Posterior cingulate gyrus (tissue), 11 donors: ENCODE data around the gene LUZP2.

Experiments
- DNase-seq, 10 donors: peaks; one replicate each; pipeline versions ENCODE4 v3.0.0 to v3.0.0-alpha.2; 2020 to 2021; ENCODE audit warnings: mixed read lengths in 3 of 10
- intact Hi-C: fragments of 100-400 bp; cut with DNase I; formaldehyde crosslinking; loops from one replicate; pipeline ENCODE4 v1.15.1; 2023

The LUZP2 gene

GRCh38 chr11:24625975-24626374 lies 129.1 kb downstream of the LUZP2 start:
- no peak for DNase-seq
- intact Hi-C loops: no loop called here

GRCh38 chr11:24628224-24628776 lies 131.4 kb downstream of the LUZP2 start:
- DNase-seq: no peak
- intact Hi-C loops: no loop called here

- no peak for DNase-seq
- intact Hi-C loops: no loop called here
Observed at GRCh38 chr11:24634606-24635160, 137.8 kb downstream of the LUZP2 start.

- no peak for DNase-seq
- intact Hi-C loops: no loop called here
Observed at GRCh38 chr11:24635588-24636290, 138.9 kb downstream of the LUZP2 start.

- DNase-seq: no peak
- intact Hi-C loops: no loop called here
Observed at GRCh38 chr11:24636291-24636629, 139.4 kb downstream of the LUZP2 start.

- no peak for DNase-seq
- intact Hi-C loops: no loop called here
Observed at GRCh38 chr11:24637520-24637919, 140.7 kb downstream of the LUZP2 start.

GRCh38 chr11:24642648-24643047 lies 145.8 kb downstream of the LUZP2 start:
- no peak for DNase-seq
- intact Hi-C loops: no loop called here

GRCh38 chr11:24645563-24645962 lies 148.7 kb downstream of the LUZP2 start:
- no peak for DNase-seq
- intact Hi-C loops: no loop called here

GRCh38 chr11:24651873-24652272 lies 155.0 kb downstream of the LUZP2 start:
- intact Hi-C loops: no loop called here
- no peak for DNase-seq

- no peak for DNase-seq
- intact Hi-C loops: no loop called here
Observed at GRCh38 chr11:24653901-24654300, 157.0 kb downstream of the LUZP2 start.

- intact Hi-C loops: no loop called here
- no peak for DNase-seq
Observed at GRCh38 chr11:24661331-24661730, 164.5 kb downstream of the LUZP2 start.

- peak in 1 of 10 donors; percentile 52 for DNase-seq
- intact Hi-C loops: no loop called here
Observed at GRCh38 chr11:24664399-24664798, 167.5 kb downstream of the LUZP2 start.

- intact Hi-C loops: no loop called here
- DNase-seq: no peak
Observed at GRCh38 chr11:24667353-24667968, 170.6 kb downstream of the LUZP2 start.

- intact Hi-C loops: no loop called here
- no peak for DNase-seq
Observed at GRCh38 chr11:24678703-24679348, 182.0 kb downstream of the LUZP2 start.

GRCh38 chr11:24679821-24680351 lies 183.0 kb downstream of the LUZP2 start:
- intact Hi-C loops: no loop called here
- DNase-seq: no peak

- intact Hi-C loops: no loop called here
- no peak for DNase-seq
Observed at GRCh38 chr11:24683583-24683982, 186.7 kb downstream of the LUZP2 start.

- no peak for DNase-seq
- intact Hi-C loops: no loop called here
Observed at GRCh38 chr11:24685821-24686220, 189.0 kb downstream of the LUZP2 start.

- intact Hi-C loops: no loop called here
- no peak for DNase-seq
Observed at GRCh38 chr11:24687531-24688147, 190.8 kb downstream of the LUZP2 start.

GRCh38 chr11:24688981-24689380 lies 192.1 kb downstream of the LUZP2 start:
- DNase-seq: no peak
- intact Hi-C loops: no loop called here

GRCh38 chr11:24697522-24698111 lies 200.8 kb downstream of the LUZP2 start:
- intact Hi-C loops: no loop called here
- DNase-seq: no peak
